HepG2 (cell line): ENCODE data around the gene ANO9. TPM values are rescaled to one million over a fixed set of nuclear protein-coding genes. Genes with fewer than 3 reads are reported as not detected.

Experiments
- ERF ChIP-seq: IDR thresholded peaks from 2 replicates; pipeline ENCODE4 v1.6.1; 2018; ENCODE audit warnings: missing biosample characterization, missing genetic modification reagents
- FOXA1 ChIP-seq, 2 experiments: fragments of 450-650 bp in 1 of 2; sonication (generic) in 1 of 2; formaldehyde crosslinking in 1 of 2; IDR thresholded peaks; 2 replicates each; pipeline versions ENCODE4 v1.4.0 to v1.6.1; 2016 to 2020; ENCODE audit warnings: missing genetic modification reagents in 1 of 2
- FOXK1 ChIP-seq: sonication (generic); formaldehyde crosslinking; IDR thresholded peaks from 2 replicates; pipeline ENCODE4 v1.4.0; 2020; ENCODE audit warnings: low read depth, missing genetic modification reagents, borderline replicate concordance
- HOXA9 ChIP-seq: sonication (generic); formaldehyde crosslinking; IDR thresholded peaks from 2 replicates; pipeline ENCODE4 v1.8.1; 2022; ENCODE audit warnings: missing genetic modification reagents, mild to moderate bottlenecking, moderate library complexity, borderline replicate concordance
- ZMYM4 ChIP-seq: sonication (generic); formaldehyde crosslinking; IDR thresholded peaks from 2 replicates; pipeline ENCODE4 v1.8.1; 2023; ENCODE audit warnings: mild to moderate bottlenecking, missing genetic modification reagents
- ZNF121 ChIP-seq: sonication (generic); formaldehyde crosslinking; IDR thresholded peaks from 2 replicates; pipeline ENCODE4 v1.5.0; 2020; ENCODE audit warnings: mild to moderate bottlenecking, missing genetic modification reagents
- ZNF407 ChIP-seq: sonication (generic); formaldehyde crosslinking; IDR thresholded peaks from one replicate; pipeline ENCODE4 v1.5.1; 2020; ENCODE audit warnings: mild to moderate bottlenecking, missing genetic modification reagents; ENCODE audit errors: not compliant biosample characterization
- ZNF639 ChIP-seq: conservative IDR thresholded peaks from 2 replicates; pipeline ENCODE4 v1.6.1; 2018; ENCODE audit warnings: missing genetic modification reagents
- ZNF646 ChIP-seq: sonication (generic); formaldehyde crosslinking; IDR thresholded peaks from 2 replicates; pipeline ENCODE4 v1.9.0; 2021; ENCODE audit warnings: mild to moderate bottlenecking, missing genetic modification reagents
- ZNF841 ChIP-seq: sonication (generic); formaldehyde crosslinking; IDR thresholded peaks from 2 replicates; pipeline ENCODE4 v1.8.1; 2023; ENCODE audit warnings: missing genetic modification reagents, borderline replicate concordance
- polyA plus RNA-seq, 8 experiments: library from polyadenylated mRNA; depleted of rRNA in 3 of 8; stranded (reverse) in 7 of 8; unstranded in 1 of 8; fragments of >200 nt; fragmentation: Illumina TruSeq in 4 of 8; extraction: Trizol in 4 of 8; gene quantifications; 2 replicates each; pipeline versions ENCODE4 v1.2.1 to v1.2.3, GENCODE V29; 2011 to 2016; ENCODE audit warnings: low read depth in 4 of 8, missing spikeins in 1 of 8, mixed read lengths in 1 of 8; ENCODE audit not compliant: insufficient read depth in 1 of 8
- total RNA-seq, 5 experiments: library from RNA; depleted of rRNA; stranded (reverse); fragments of >200 nt; fragmentation: Illumina TruSeq; extraction: Trizol; gene quantifications; 2 replicates each; pipeline ENCODE4 v1.2.3, GENCODE V29; 2016; ENCODE audit warnings: low read depth in 1 of 5

Gene ANO9
- total and polyA plus RNA-seq, 2 of the 13 experiments (the other 11 are each of a cell fraction or from before 2014, with no cell fraction given) = 8.9 to 14.3 TPM

- no peak for TF ChIP-seq HOXA9 (CRISPR knock-in tag)
- TF ChIP-seq ZNF841 (CRISPR knock-in tag) = no peak
- TF ChIP-seq ZNF407 (CRISPR knock-in tag) = no peak
- TF ChIP-seq FOXA1 (IDR thresholded peaks at IDR 0.05) = no peak
- TF ChIP-seq FOXA1 (CRISPR knock-in tag; IDR thresholded peaks at IDR 0.05) = 0 out of 2 replicates have a peak, but pooled peaks have one; percentile 15
- no peak for TF ChIP-seq FOXK1 (CRISPR knock-in tag)
- peak; percentile 46; the same call in 1 of the 2 replicates for TF ChIP-seq ZMYM4
- TF ChIP-seq ERF (CRISPR knock-in tag) = peak; percentile 71
- no peak; the same call in 1 of the 2 replicates for TF ChIP-seq ZNF646 (CRISPR knock-in tag)
- peak; percentile 53 for TF ChIP-seq ZNF639 (CRISPR knock-in tag)
- TF ChIP-seq ZNF121 (CRISPR knock-in tag) = peak; percentile 48
Observed at GRCh38 chr11:447923-448731, 6.3 kb upstream of the ANO9 start (continued).
